Muscle of leg (tissue), 11 donors: Measurements from ENCODE around the gene ZC3H12C. TPM values are rescaled to one million over a fixed set of nuclear protein-coding genes. Genes with fewer than 3 reads are reported as not detected.

Source experiments
- DNase-seq: peaks from one replicate; pipeline ENCODE4 v3.0.0; 2013
- H3K27ac ChIP-seq: one replicate; pipeline ENCODE4 v1.5.1; 2013; ENCODE audit warnings: mild to moderate bottlenecking, low read length, control low read depth
- H3K27me3 ChIP-seq: one replicate; pipeline ENCODE4 v1.6.1; 2013; ENCODE audit warnings: low read length; ENCODE audit not compliant: control insufficient read depth, insufficient read depth
- H3K36me3 ChIP-seq: one replicate; pipeline ENCODE4 v1.6.1; 2013; ENCODE audit warnings: low read length; ENCODE audit not compliant: control insufficient read depth, insufficient read depth
- H3K4me1 ChIP-seq: one replicate; pipeline ENCODE4 v1.6.1; 2013; ENCODE audit warnings: low read length; ENCODE audit not compliant: control insufficient read depth, insufficient read depth
- H3K4me3 ChIP-seq: one replicate; pipeline ENCODE4 v1.5.1; 2013; ENCODE audit warnings: low read length, control low read depth
- H3K9me3 ChIP-seq: replicated peaks from 2 replicates; pipeline ENCODE4 v1.6.1; 2013; ENCODE audit warnings: low read depth, low read length; ENCODE audit not compliant: control insufficient read depth
- WGBS: methylation state at CpG from one replicate; pipeline ENCODE4 v1.1.5; 2013; ENCODE audit warnings: missing lambda C conversion rate; ENCODE audit not compliant: insufficient coverage; 5-methylcytosine and 5-hydroxymethylcytosine counted together
- polyA plus RNA-seq, 8 donors: library from polyadenylated mRNA; unstranded; fragments of 120-200 nt; gene quantifications; one replicate each; pipeline versions ENCODE4 v1.2.1 to v1.2.3, GENCODE V29; 2013; ENCODE audit warnings: inconsistent platforms in 1 of 8, low replicate concordance in 1 of 8; ENCODE audit not compliant: insufficient read length in 8 of 8, insufficient read depth in 1 of 8
- total RNA-seq: library from RNA; stranded (reverse); fragments of 120-200 nt; gene quantifications from one replicate; pipeline ENCODE4 v1.2.4, GENCODE V29; 2013

The ZC3H12C gene
- total and polyA plus RNA-seq, 9 donors, result 4.8 to 13.0 (median 8.0) TPM

- Histone ChIP-seq H3K4me3 (no peak overlapping the region), H3K4me1 (no peaks in the 10 kb centered on the region), H3K27me3 (no peaks in the 10 kb centered on the region), H3K36me3 (no peaks in the 10 kb centered on the region), H3K27ac (no peak overlapping the region), H3K9me3 (no peaks in the 10 kb centered on the region)
- DNase-seq, result no peak
These were observed 48.6 kb downstream of the ZC3H12C start for GRCh38 chr11:110141812-110142211.

- Histone ChIP-seq H3K4me1 (no peaks in the 10 kb centered on the region), H3K36me3 (peaks cover 2% of the 10 kb centered on the region), H3K4me3 (no peak overlapping the region), H3K9me3 (no peaks in the 10 kb centered on the region), H3K27ac (no peak overlapping the region), H3K27me3 (no peaks in the 10 kb centered on the region)
- WGBS, result no CpG with 5 or more reads among the region's 3 CpGs
- DNase-seq, result no peak
These were observed 54.9 kb downstream of the ZC3H12C start for GRCh38 chr11:110147962-110148709.

GRCh38 chr11:110148775-110149744 lies 55.9 kb downstream of the ZC3H12C start:
- no peak overlapping the region for H3K4me3 ChIP-seq
- H3K27ac ChIP-seq, result no peak overlapping the region
- H3K4me1 ChIP-seq, result no peaks in the 10 kb centered on the region
- DNase-seq, result no peak
- no peaks in the 10 kb centered on the region for H3K27me3 ChIP-seq
- no peaks in the 10 kb centered on the region for H3K9me3 ChIP-seq
- no CpG with 5 or more reads among the region's 9 CpGs for WGBS
- peaks cover 2% of the 10 kb centered on the region for H3K36me3 ChIP-seq

- Histone ChIP-seq H3K27me3 (no peaks in the 10 kb centered on the region), H3K4me1 (no peaks in the 10 kb centered on the region), H3K27ac (no peak overlapping the region), H3K4me3 (no peak overlapping the region), H3K36me3 (no peaks in the 10 kb centered on the region), H3K9me3 (no peaks in the 10 kb centered on the region)
- DNase-seq, result no peak
- no CpG with 5 or more reads among the region's 1 CpG for WGBS
These were observed 59.0 kb downstream of the ZC3H12C start for GRCh38 chr11:110152199-110152598.

GRCh38 chr11:110153474-110153873 lies 60.3 kb downstream of the ZC3H12C start:
- no peaks in the 10 kb centered on the region for H3K9me3 ChIP-seq
- no peaks in the 10 kb centered on the region for H3K36me3 ChIP-seq
- no peak for DNase-seq
- H3K27me3 ChIP-seq, result no peaks in the 10 kb centered on the region
- no peak overlapping the region for H3K4me3 ChIP-seq
- no peaks in the 10 kb centered on the region for H3K4me1 ChIP-seq
- no peak overlapping the region for H3K27ac ChIP-seq

GRCh38 chr11:110156503-110156902 lies 63.3 kb downstream of the ZC3H12C start:
- no CpG with 5 or more reads among the region's 4 CpGs for WGBS

GRCh38 chr11:110158317-110159200 lies 65.4 kb downstream of the ZC3H12C start:
- Histone ChIP-seq H3K27me3 (no peaks in the 10 kb centered on the region), H3K4me3 (no peak overlapping the region), H3K36me3 (peaks cover 10% of the 10 kb centered on the region), H3K27ac (no peak overlapping the region), H3K9me3 (no peaks in the 10 kb centered on the region), H3K4me1 (no peaks in the 10 kb centered on the region)
- no peak for DNase-seq
- WGBS, result 94% methylated on average over 3 of the region's 9 CpGs

More at GRCh38 chr11:110156503-110156902, 63.3 kb downstream of the ZC3H12C start:
- Histone ChIP-seq H3K27me3 (no peaks in the 10 kb centered on the region), H3K9me3 (no peaks in the 10 kb centered on the region), H3K36me3 (peaks cover 10% of the 10 kb centered on the region), H3K4me1 (no peaks in the 10 kb centered on the region), H3K4me3 (no peak overlapping the region), H3K27ac (no peak overlapping the region)
- no peak for DNase-seq

- Histone ChIP-seq H3K4me1 (no peaks in the 10 kb centered on the region), H3K9me3 (no peaks in the 10 kb centered on the region), H3K36me3 (peaks cover 20% of the 10 kb centered on the region), H3K27ac (no peak overlapping the region), H3K4me3 (no peak overlapping the region), H3K27me3 (no peaks in the 10 kb centered on the region)
- WGBS, result no CpG with 5 or more reads among the region's 1 CpG
- DNase-seq, result no peak
These were observed 66.3 kb downstream of the ZC3H12C start for GRCh38 chr11:110159476-110159875.

- no peaks in the 10 kb centered on the region for H3K9me3 ChIP-seq
- DNase-seq, result no peak
- H3K27ac ChIP-seq, result no peak overlapping the region
- peaks cover 25% of the 10 kb centered on the region for H3K36me3 ChIP-seq
- H3K4me1 ChIP-seq, result no peaks in the 10 kb centered on the region
- no peak overlapping the region for H3K4me3 ChIP-seq
- no CpG with 5 or more reads among the region's 3 CpGs for WGBS
- no peaks in the 10 kb centered on the region for H3K27me3 ChIP-seq
These were observed 66.8 kb downstream of the ZC3H12C start for GRCh38 chr11:110160016-110160415.
